Activated T-helper 1 cell treated with Interleukin-2 at 50 U/mL for 16 hours (primary cell): ENCODE measurements around the gene PIK3CG.
"Not testable (repeated sequence)": the region's sequence is repeated elsewhere in the genome, so short reads cannot be mapped to it uniquely, and the experiment has no call there.

Experiments used
- DNase-seq: peaks from one replicate; pipeline ENCODE4 v3.0.0-alpha.2; 2020; ENCODE audit warnings: low read depth

Gene PIK3CG

DNA sequence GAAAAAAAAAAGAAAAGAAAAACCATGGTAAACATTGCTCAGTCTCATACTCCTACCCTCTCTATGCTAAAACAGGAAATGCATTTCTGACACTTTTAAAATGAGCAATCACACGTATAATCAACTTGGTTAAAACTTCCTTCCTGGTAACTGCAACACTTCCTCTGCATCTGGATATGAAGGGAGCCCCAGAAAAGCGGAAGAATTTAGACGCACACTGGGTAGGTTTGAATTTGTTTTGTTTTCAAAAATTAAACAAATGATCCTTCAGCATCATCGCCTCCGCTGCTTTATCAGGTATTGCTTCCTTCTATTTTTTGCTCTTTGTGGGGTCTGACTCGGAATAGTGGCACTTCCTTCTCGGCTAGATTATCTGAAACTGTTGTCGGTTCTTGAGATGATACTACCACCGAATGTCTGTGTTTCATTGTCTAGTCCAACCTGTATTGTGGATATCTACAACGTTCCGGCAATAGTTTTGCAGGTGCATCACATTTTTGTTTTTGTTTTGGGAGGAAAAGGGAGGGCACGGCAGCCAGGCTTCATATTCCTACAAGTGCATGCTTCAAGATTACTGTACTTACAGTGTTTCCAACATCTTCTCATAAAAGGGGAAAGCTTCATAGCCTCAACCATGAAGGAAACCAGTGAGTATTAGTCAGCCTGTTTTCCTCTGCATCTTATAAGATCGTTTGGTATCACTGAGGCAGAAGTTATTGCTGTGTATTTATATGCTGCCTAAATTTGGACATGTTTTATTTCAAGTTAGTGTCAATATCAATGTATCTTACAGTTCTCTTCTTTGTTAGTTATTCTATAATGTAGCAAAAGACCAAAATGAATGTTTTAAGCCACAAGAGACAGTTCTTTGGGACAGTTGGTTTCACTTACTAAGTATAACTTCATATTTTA is at the start of gene PIK3CG:
Gene PIK3CG (plus strand): TSS at position 153 of the 912 bp plus-strand sequence. CDS start 2,280 bp downstream, outside the sequence.
- DNase-seq: no peak

- no peak for DNase-seq
Observed at GRCh38 chr7:106817098-106817497, 48.0 kb upstream of the PIK3CG start.

- DNase-seq: no peak
Observed at GRCh38 chr7:106818736-106819135, 46.3 kb upstream of the PIK3CG start.

DNA sequence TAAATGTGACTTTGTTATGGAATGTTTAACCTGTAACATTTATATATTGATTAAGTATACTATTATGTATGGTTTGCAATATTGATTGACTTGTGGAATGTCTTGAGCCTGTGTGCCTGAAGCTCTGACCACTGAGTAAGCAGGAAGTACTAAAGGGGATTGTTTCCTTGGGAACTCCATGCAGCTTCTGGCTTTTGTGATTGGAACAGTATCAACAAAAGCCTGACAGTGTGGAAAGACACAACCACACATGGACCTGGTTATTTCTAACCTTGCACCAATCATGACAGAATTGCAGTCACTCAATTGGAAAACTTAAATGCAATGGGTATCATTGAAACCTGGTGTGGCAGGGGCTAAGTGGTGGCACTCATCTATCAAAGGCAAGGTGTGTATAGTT is 45.5 kb upstream of the PIK3CG start:
- no peak for DNase-seq

GRCh38 chr7:106820321-106821217 is 44.5 kb upstream of the PIK3CG start:
- no peak for DNase-seq

GRCh38 chr7:106823631-106824030 is 41.5 kb upstream of the PIK3CG start:
- no peak for DNase-seq

GRCh38 chr7:106824458-106824857 is 40.6 kb upstream of the PIK3CG start:
- DNase-seq: no peak

GRCh38 chr7:106827626-106828025 is 37.5 kb upstream of the PIK3CG start:
- no peak for DNase-seq

GRCh38 chr7:106829496-106829895 is 35.6 kb upstream of the PIK3CG start:
- no peak for DNase-seq

DNA sequence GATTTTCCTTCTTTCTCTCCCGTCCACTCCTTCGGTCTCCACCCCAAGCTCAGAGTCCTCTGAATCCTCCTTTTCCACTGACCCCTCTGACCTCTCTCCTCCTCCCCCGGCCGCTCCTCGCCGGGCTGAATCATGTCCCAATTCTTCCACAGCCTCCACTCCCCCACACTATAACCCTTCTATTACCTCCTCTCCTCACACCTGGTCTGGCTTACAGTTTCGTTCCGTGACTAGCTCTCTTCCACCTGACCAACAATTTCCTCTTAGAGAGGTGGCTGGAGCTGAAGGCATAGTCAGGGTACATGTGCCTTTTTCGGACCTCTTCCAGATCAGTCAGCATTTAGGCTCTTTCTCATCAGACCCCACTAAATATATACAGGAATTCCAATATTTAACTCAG is 34.2 kb upstream of the PIK3CG start:
- DNase-seq: not testable (repeated sequence)

DNA sequence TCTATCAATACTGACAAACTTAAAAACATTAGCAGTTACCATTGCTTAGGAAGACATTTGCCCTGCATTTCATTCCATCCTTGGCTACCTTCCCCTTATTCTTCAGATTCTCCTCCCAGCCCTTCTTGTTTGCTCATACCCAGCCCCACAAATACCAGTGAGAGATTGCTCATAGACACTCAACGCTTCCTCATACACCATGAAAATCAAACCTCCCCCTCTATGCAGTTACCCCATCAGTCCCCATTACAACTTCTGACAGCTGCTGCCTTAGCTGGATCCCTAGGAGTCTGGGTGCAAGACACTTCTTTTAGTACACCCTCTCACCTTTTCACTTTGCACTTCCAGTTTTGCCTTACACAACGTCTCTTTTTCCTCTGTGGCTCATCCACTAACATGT is 28.3 kb upstream of the PIK3CG start:
- DNase-seq: no peak

DNA sequence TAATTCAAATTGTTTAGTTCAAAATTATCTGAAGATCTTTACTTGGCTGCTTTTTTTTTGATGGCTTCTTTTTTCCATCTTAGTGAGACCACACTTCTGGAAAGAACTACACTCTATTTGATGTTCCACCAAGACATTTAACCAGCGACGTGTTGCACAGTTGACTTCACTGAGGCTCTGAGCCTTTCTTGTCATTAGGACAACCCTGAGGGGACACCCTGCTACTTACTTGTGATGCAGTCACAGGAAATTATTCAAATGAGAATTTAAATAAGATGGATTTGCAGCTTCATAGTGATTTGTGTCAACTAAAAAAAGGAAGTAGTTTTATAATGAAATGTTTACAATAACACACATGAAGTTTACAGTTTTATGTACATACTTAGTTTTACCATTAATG is 25.6 kb upstream of the PIK3CG start:
- no peak for DNase-seq

DNA sequence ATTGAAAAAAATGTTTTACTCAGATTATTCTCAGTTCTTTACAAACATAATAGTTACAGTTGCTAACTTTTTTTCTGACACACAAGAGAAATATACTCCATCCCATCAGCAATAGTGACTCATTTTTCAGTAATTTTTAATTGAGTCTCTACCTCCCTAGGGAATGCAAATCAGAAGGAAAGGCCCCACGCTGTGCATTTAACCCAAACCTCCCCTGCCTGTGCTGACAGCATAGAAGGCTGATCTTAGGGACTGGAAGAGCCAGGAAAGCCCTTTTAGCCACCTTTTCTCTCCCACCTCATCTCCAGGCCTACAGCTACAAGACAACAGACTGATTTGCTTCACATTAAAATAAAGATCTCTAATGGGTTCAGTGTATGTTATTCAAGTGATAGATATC is 24.7 kb upstream of the PIK3CG start:
- no peak for DNase-seq

DNA sequence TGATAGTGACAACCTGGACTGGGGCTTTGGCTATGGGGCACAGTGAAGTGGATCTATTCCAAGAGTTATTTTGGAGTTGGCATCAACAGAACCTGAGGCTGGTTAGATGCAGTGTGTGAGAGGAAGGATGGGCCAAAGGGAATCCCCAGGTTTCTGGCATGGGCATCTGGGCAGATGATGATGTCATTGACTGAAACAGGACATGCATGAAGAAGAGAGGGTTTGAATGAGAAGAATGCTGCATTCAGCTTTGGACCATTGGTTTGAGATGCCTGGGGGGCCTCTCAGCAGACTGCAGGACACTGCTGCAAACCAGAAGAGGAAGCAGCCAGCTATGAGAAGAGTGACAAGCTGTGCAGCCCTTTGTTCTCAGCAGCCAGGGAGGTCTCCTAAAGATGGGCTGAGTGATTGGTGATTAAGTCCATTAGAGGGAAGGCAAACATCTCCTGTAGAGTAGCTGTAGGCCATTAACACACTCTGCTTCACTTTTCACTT is 23.1 kb upstream of the PIK3CG start:
- no peak for DNase-seq

DNA sequence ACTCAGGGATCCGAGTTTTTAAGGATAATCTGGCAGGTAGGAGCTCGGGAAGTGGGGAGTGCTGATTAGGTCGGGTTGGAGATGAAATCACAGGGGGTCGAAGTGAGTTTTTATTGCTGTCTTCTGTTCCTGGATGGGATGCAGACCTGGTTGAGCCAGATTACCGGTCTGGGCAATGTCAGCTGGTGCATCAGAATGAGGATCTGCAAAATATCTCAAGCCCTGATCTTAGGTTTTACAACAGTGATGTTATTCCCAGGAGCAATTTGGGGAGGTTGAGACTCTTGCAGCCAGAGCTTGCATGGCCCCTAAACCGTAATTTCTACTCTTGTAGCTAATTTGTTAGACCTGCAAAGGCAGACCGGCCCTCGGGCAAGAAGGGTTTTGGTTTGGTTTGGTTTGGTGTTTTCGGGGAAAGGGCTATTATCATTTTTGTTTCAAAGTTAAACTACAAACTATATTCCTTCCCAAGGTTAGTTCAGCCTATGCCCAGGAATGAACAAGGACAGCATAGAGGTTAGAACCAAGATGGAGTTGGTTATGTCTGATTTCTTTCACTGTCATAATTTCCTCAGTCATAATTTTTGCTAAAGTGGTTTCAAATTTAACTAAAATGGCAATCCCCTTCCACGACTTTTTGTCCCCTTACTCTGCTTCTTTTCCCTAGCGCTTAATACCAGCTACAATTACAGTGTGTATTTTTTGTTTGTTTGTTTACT is 20.6 kb upstream of the PIK3CG start:
- DNase-seq: no peak

DNA sequence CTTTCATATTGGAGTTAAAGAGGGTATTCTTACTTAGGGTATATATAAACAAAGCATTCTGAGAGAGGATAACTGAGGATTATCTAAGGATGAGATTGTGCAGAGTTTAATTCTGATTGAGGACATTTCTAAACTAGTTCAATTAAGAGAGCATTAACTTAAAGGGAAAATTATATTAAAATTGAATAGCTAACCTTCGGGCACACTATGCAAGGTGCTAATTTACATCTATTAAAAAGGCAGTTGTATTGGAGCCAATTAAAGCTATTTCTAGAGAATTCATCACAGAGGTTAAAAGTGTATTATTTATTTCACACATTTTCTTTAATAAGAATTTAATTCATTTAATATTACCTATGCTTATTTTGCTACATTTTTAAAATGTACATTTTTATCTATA is 17.0 kb upstream of the PIK3CG start:
- no peak for DNase-seq

- no peak for DNase-seq
Observed at GRCh38 chr7:106848851-106849442, 16.1 kb upstream of the PIK3CG start.

GRCh38 chr7:106851632-106852031 is 13.4 kb upstream of the PIK3CG start:
- DNase-seq: not testable (repeated sequence)

DNA sequence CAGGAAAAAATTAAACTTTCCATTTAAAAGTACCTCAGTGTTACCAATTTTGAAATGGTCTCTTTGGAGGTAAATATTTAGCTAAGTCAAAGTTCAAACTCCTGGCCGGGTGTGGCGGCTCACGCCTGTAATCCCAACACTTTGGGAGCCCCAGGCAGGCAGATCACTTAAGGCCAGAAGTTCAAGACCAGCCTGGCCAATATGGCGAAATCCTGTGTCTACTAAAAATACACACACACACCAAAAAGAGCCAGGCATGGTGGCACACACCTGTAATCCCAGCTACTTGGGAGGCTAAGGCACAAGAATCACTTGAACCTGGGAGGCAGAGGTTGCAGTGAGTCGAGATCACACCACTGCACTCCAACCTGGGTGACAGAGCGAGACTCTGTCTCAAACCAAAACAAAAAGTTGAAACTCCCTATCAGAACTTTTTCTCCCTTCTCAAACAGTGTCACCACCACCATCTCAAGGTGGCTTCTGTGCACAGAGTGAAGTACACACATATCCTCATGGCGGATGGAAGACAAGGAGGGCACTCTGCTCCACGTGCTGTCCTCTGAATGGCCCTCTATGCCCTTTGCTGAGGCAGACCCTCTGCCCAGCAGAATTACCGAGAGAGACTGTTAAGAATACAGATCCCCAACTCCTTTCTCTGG is 11.7 kb upstream of the PIK3CG start:
- no peak for DNase-seq

DNA sequence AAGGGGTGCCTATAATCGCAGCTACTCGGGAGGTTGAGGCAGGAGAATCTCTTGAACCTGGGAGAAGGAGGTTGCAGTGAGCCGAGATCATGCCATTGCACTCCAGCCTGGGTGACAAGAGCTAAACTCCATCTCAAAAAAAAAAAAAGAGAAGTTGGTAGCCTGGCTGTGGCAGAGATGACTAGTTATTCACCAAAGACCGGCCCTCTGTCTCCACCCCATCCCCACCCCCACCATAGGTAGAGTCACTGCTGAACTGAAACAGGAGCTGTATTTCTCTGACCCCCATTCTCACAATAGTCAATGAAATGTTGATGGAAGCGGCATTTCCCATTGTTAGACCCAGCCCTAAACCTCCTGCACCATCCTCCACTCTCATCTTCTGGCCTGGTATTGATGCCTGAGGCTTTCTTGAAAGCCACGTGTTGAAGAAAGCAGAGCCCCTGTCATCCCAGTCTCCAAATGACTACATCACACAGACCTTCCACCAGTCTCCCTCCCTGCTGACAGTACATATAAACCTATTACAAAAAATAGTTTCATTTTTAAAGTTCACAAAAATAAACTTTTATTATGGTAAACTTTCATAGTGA is 9.4 kb upstream of the PIK3CG start:
- no peak for DNase-seq
